Parathyroid adenoma (tissue), 2 donors: ENCODE results near the gene CAPN1.
A peak's percentile ranks its signal among the peaks of the same experiment; 100 is the strongest.
"Not testable (repeated sequence)": the region's sequence is repeated elsewhere in the genome, so short reads cannot be mapped to it uniquely, and the experiment has no call there.

Source experiments
- H2AFZ ChIP-seq: fragments of 300-600 bp; sonication (generic); one replicate; pipeline ENCODE4 v1.7.0; 2017; ENCODE audit warnings: antibody characterized with exemption, mild to moderate bottlenecking
- H3K27ac ChIP-seq: fragments of 300-600 bp; sonication (generic); one replicate; pipeline ENCODE4 v1.7.0; 2017
- H3K27me3 ChIP-seq: fragments of 300-600 bp; sonication (generic); one replicate; pipeline ENCODE4 v1.7.0; 2017; ENCODE audit warnings: low read length; ENCODE audit not compliant: control insufficient read depth, insufficient read depth
- H3K36me3 ChIP-seq: fragments of 300-600 bp; sonication (generic); one replicate; pipeline ENCODE4 v1.7.0; 2017; ENCODE audit warnings: low read length; ENCODE audit not compliant: control insufficient read depth, insufficient read depth
- H3K4me1 ChIP-seq: fragments of 300-600 bp; sonication (generic); one replicate; pipeline ENCODE4 v1.7.0; 2017; ENCODE audit warnings: control low read depth
- H3K4me2 ChIP-seq: fragments of 300-600 bp; sonication (generic); one replicate; pipeline ENCODE4 v1.7.0; 2017; ENCODE audit warnings: low read length
- H3K4me3 ChIP-seq: fragments of 300-600 bp; sonication (generic); one replicate; pipeline ENCODE4 v1.7.0; 2017; ENCODE audit warnings: low read depth, low read length
- H3K79me2 ChIP-seq: fragments of 300-600 bp; sonication (generic); one replicate; pipeline ENCODE4 v1.7.0; 2017; ENCODE audit warnings: control low read depth
- H3K9ac ChIP-seq: fragments of 300-600 bp; sonication (generic); one replicate; pipeline ENCODE4 v1.7.0; 2017; ENCODE audit warnings: mild to moderate bottlenecking
- H3K9me3 ChIP-seq: fragments of 300-600 bp; sonication (generic); one replicate; pipeline ENCODE4 v1.7.0; 2017; ENCODE audit warnings: low read length; ENCODE audit not compliant: control insufficient read depth
- TF ChIP-seq, protein P1 (sequence below): fragments of 300-600 bp; sonication (generic); IDR thresholded peaks from one replicate; pipeline ENCODE4 v1.7.0; 2017; ENCODE audit warnings: antibody characterized with exemption, mild to moderate bottlenecking
- donor health status: primary hyperparathyroidism.

CAPN1 gene

GRCh38 chr11:65225279-65226102, 43.8 kb downstream of the CAPN1 start:
- Histone ChIP-seq H3K36me3 (no peaks in the 10 kb centered on the region), H3K27me3 (no peaks in the 10 kb centered on the region), H3K4me3 (peak overlapping the region; percentile 32), H2AFZ (peak overlapping the region; percentile 91), H3K79me2 (no peaks in the 10 kb centered on the region), H3K27ac (peak overlapping the region; percentile 61), H3K9me3 (no peaks in the 10 kb centered on the region), H3K9ac (no peak overlapping the region), H3K4me1 (peaks cover 7% of the 10 kb centered on the region), H3K4me2 (peak overlapping the region; percentile 70)
- TF ChIP-seq, protein P1, sequence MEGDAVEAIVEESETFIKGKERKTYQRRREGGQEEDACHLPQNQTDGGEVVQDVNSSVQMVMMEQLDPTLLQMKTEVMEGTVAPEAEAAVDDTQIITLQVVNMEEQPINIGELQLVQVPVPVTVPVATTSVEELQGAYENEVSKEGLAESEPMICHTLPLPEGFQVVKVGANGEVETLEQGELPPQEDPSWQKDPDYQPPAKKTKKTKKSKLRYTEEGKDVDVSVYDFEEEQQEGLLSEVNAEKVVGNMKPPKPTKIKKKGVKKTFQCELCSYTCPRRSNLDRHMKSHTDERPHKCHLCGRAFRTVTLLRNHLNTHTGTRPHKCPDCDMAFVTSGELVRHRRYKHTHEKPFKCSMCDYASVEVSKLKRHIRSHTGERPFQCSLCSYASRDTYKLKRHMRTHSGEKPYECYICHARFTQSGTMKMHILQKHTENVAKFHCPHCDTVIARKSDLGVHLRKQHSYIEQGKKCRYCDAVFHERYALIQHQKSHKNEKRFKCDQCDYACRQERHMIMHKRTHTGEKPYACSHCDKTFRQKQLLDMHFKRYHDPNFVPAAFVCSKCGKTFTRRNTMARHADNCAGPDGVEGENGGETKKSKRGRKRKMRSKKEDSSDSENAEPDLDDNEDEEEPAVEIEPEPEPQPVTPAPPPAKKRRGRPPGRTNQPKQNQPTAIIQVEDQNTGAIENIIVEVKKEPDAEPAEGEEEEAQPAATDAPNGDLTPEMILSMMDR: peak; percentile 34

- H2AFZ ChIP-seq: peak overlapping the region; percentile 91
- H3K79me2 ChIP-seq: no peaks in the 10 kb centered on the region
- no peaks in the 10 kb centered on the region for H3K36me3 ChIP-seq
- no peak overlapping the region for H3K9ac ChIP-seq
- H3K27ac ChIP-seq: no peak overlapping the region
- peaks cover 7% of the 10 kb centered on the region for H3K4me1 ChIP-seq
- peak overlapping the region; percentile 32 for H3K4me3 ChIP-seq
- no peaks in the 10 kb centered on the region for H3K27me3 ChIP-seq
- TF ChIP-seq, protein P1: no peak
- H3K4me2 ChIP-seq: peak overlapping the region; percentile 70
- H3K9me3 ChIP-seq: no peaks in the 10 kb centered on the region
These were observed 44.3 kb downstream of the CAPN1 start for GRCh38 chr11:65226103-65226442.

GRCh38 chr11:65227879-65228278, 46.2 kb downstream of the CAPN1 start:
- H3K9ac ChIP-seq: no peak overlapping the region
- no peak overlapping the region for H3K4me3 ChIP-seq
- no peak overlapping the region for H3K4me2 ChIP-seq
- H3K9me3 ChIP-seq: no peaks in the 10 kb centered on the region
- peaks cover 7% of the 10 kb centered on the region for H3K4me1 ChIP-seq
- TF ChIP-seq, protein P1: no peak
- H3K79me2 ChIP-seq: no peaks in the 10 kb centered on the region
- H3K27me3 ChIP-seq: no peaks in the 10 kb centered on the region
- H3K27ac ChIP-seq: no peak overlapping the region
- H2AFZ ChIP-seq: no peak overlapping the region
- H3K36me3 ChIP-seq: no peaks in the 10 kb centered on the region

DNA sequence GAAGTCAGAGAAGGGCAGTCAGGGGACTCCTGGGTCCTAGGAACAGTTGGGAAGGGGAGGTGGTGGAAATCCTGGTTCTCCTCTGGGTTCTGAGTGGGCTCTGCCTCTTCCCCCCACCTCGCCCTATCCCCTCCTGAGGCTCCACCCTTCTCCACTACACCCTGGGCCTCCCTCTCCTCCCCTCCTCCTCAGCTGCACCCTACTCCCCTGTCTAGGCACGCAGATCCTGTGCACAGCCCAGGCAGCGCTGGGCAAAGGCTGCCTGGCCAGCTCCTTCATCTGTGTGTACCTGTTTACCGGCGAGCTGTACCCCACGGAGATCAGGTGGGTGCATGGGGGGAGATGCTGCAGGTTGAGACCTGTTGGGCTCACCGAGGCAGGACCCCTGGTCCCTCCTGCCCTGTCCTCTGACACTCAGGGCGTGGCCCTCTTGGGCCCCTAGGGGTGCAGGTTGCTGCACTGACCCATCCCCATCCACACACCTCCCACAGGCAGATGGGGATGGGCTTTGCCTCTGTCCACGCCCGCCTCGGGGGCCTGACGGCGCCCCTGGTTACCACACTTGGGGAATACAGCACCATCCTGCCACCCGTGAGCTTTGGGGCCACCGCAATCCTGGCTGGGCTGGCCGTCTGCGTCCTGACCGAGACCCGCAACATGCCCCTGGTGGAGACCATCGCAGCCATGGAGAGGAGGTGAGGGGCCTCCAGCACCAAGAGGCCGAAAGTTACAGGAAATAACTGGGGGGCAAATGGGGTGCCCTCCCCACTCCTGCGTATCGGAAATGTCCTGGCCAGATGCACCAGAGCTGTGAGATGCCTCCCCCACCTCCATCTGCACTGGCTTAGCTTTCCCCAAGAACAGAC, 54.7 kb downstream of the CAPN1 start:
- Histone ChIP-seq H3K4me1 (no peaks in the 10 kb centered on the region), H3K9ac (no peak overlapping the region), H3K9me3 (no peaks in the 10 kb centered on the region), H3K4me3 (no peak overlapping the region), H3K36me3 (no peaks in the 10 kb centered on the region), H3K27me3 (no peaks in the 10 kb centered on the region), H2AFZ (no peak overlapping the region), H3K79me2 (no peaks in the 10 kb centered on the region), H3K27ac (no peak overlapping the region), H3K4me2 (no peak overlapping the region)
- TF ChIP-seq, protein P1: no peak

DNA sequence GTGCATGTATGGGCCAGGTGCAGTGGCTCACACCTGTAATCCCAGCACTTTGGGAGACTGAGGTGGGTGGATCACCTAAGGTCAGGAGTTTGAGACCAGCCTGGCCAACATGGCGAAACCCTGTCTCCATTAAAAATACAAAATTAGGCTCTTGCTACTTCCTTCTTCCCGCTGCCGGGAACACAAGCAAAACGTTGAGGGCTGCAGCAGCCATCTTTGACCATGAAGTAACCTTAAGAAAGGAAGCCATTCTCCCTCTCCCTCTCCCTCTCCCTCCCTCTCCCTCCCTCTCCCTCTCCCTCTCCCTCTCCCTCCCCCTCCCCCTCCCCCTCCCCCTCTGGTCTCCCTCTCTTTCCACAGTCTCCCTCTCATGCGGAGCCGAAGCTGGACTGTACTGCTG, 56.6 kb downstream of the CAPN1 start:
- not testable (repeated sequence) for H3K36me3 ChIP-seq, H3K9me3 ChIP-seq, H3K4me3 ChIP-seq, H2AFZ ChIP-seq, H3K4me1 ChIP-seq, H3K4me2 ChIP-seq, H3K9ac ChIP-seq, H3K27me3 ChIP-seq, H3K27ac ChIP-seq, H3K79me2 ChIP-seq
